Upper lobe of right lung (tissue), 1 donor: ENCODE data around the gene WAC. TPM values are rescaled to one million over a fixed set of nuclear protein-coding genes. Genes with fewer than 3 reads are reported as not detected.
"Not testable (repeated sequence)": the region's sequence is repeated elsewhere in the genome, so short reads cannot be mapped to it uniquely, and the experiment has no call there.

Source experiments
- ATAC-seq: fragments of 200-7000 bp; cut with Tn5 transposase; one replicate; pipeline ENCODE4 v1.9.1; 2020; ENCODE audit warnings: mild to moderate bottlenecking, moderate library complexity
- DNase-seq: peaks from one replicate; pipeline ENCODE4 v3.0.0-alpha.2; 2020
- H3K27ac ChIP-seq: fragments of 200-600 bp; one replicate; pipeline ENCODE4 v1.8.0; 2022
- H3K27me3 ChIP-seq: fragments of 200-600 bp; one replicate; pipeline ENCODE4 v1.8.0; 2022; ENCODE audit warnings: mild to moderate bottlenecking
- H3K36me3 ChIP-seq: fragments of 200-600 bp; one replicate; pipeline ENCODE4 v1.8.0; 2022
- H3K4me1 ChIP-seq: fragments of 200-600 bp; one replicate; pipeline ENCODE4 v1.8.0; 2022
- H3K4me3 ChIP-seq: fragments of 200-600 bp; one replicate; pipeline ENCODE4 v1.8.0; 2022; ENCODE audit warnings: mild to moderate bottlenecking
- H3K9me3 ChIP-seq: fragments of 200-600 bp; one replicate; pipeline ENCODE4 v1.8.0; 2022
- CTCF ChIP-seq: fragments of 200-600 bp; IDR thresholded peaks from one replicate; pipeline ENCODE4 v1.8.0; 2022; ENCODE audit warnings: antibody characterized with exemption
- intact Hi-C: fragments of 100-400 bp; cut with DNase I; formaldehyde crosslinking; loops from one replicate; pipeline ENCODE4 v1.11.0; 2022
- total RNA-seq: library from RNA; stranded (reverse); fragmentation: NEBNext Ultra II Directional; extraction: Animal tissue kit (Norgen Biotek cat#: 25700); gene quantifications from one replicate; pipeline ENCODE4 v1.2.1, GENCODE V29; 2021
- donor health status: DM: no; HTN: yes; CAD: no; lungs with severe emphysema.

The WAC gene
- total RNA-seq, 1 donor from 2014 or later: 122 TPM

GRCh38 chr10:28604567-28605536 is 71.9 kb downstream of the WAC start:
- Histone ChIP-seq H3K4me3 (no peak overlapping the region), H3K9me3 (no peaks in the 10 kb centered on the region), H3K4me1 (peaks cover 9% of the 10 kb centered on the region), H3K36me3 (peaks cover 40% of the 10 kb centered on the region), H3K27me3 (no peaks in the 10 kb centered on the region), H3K27ac (no peak overlapping the region)
- intact Hi-C loops: no loop called here
- DNase-seq (no peak), ATAC-seq (no peak)
- TF ChIP-seq CTCF: no peak

GRCh38 chr10:28606568-28606967 is 73.7 kb downstream of the WAC start:
- TF ChIP-seq CTCF: no peak
- H3K9me3 ChIP-seq: no peaks in the 10 kb centered on the region
- peaks cover 9% of the 10 kb centered on the region for H3K4me1 ChIP-seq
- ATAC-seq: no peak
- no peak overlapping the region for H3K27ac ChIP-seq
- no peak overlapping the region for H3K4me3 ChIP-seq
- intact Hi-C loops: no loop called here
- no peak for DNase-seq
- H3K27me3 ChIP-seq: no peaks in the 10 kb centered on the region
- peaks cover 57% of the 10 kb centered on the region for H3K36me3 ChIP-seq

- intact Hi-C loops, H3K4me3 ChIP-seq, H3K4me1 ChIP-seq, H3K27me3 ChIP-seq, DNase-seq, H3K9me3 ChIP-seq, H3K27ac ChIP-seq, ATAC-seq: not testable (repeated sequence)
- peaks cover 79% of the 10 kb centered on the region for H3K36me3 ChIP-seq
These were observed 76.7 kb downstream of the WAC start for GRCh38 chr10:28609636-28610035.

- intact Hi-C loops: no loop called here
- no peaks in the 10 kb centered on the region for H3K4me1 ChIP-seq
- no peaks in the 10 kb centered on the region for H3K27me3 ChIP-seq
- H3K36me3 ChIP-seq: peaks cover 100% of the 10 kb centered on the region
- no peak for ATAC-seq
- no peak overlapping the region for H3K27ac ChIP-seq
- no peak for TF ChIP-seq CTCF
- H3K4me3 ChIP-seq: no peak overlapping the region
- no peaks in the 10 kb centered on the region for H3K9me3 ChIP-seq
- no peak for DNase-seq
These were observed 80.0 kb downstream of the WAC start for GRCh38 chr10:28612877-28613276.

GRCh38 chr10:28616514-28616913 is 83.6 kb downstream of the WAC start:
- H3K36me3 ChIP-seq: peaks cover 89% of the 10 kb centered on the region
- H3K27me3 ChIP-seq: no peaks in the 10 kb centered on the region
- no peak overlapping the region for H3K4me3 ChIP-seq
- no peak overlapping the region for H3K27ac ChIP-seq
- intact Hi-C loops: no loop called here
- TF ChIP-seq CTCF: no peak
- no peaks in the 10 kb centered on the region for H3K9me3 ChIP-seq
- H3K4me1 ChIP-seq: peaks cover 6% of the 10 kb centered on the region
- ATAC-seq (no peak), DNase-seq (no peak)

GRCh38 chr10:28619455-28619854 is 86.5 kb downstream of the WAC start:
- ATAC-seq (no peak), DNase-seq (no peak)
- peaks cover 6% of the 10 kb centered on the region for H3K4me1 ChIP-seq
- no peak overlapping the region for H3K4me3 ChIP-seq
- peaks cover 71% of the 10 kb centered on the region for H3K36me3 ChIP-seq
- H3K27ac ChIP-seq: no peak overlapping the region
- H3K27me3 ChIP-seq: no peaks in the 10 kb centered on the region
- no peaks in the 10 kb centered on the region for H3K9me3 ChIP-seq
- intact Hi-C loops: no loop called here
- no peak for TF ChIP-seq CTCF
